ENCODE results near the gene ZNF37A.

GRCh38 chr10:38050212-38050611 lies 43.9 kb upstream of the ZNF37A start:
- TF ChIP-seq POLR2AphosphoS5 (IDR thresholded peaks at IDR 0.05; ENCODE audit: low read depth, low read length) (no peak), POLR2A (IDR thresholded peaks at IDR 0.05; ENCODE audit: low read depth, low read length) (no peak)

All from GM12891 (cell line).